GM12891 (cell line): Measurements from ENCODE around the gene SMIM27.

Source experiments
- POLR2A ChIP-seq: IDR thresholded peaks from 2 replicates; pipeline ENCODE4 v1.6.1; 2011; ENCODE audit warnings: low read depth, low read length, control low read depth
- POLR2AphosphoS5 ChIP-seq: IDR thresholded peaks from 2 replicates; pipeline ENCODE4 v1.6.1; 2011; ENCODE audit warnings: low read depth, low read length, control low read depth

- TF ChIP-seq POLR2A (no peak), POLR2AphosphoS5 (no peak)
These were observed 18.8 kb upstream of the SMIM27 start for GRCh38 chr9:32533336-32533735.
